WI38 (cell line): ENCODE data around the gene ALKBH7.

Experiments used
- H3K4me3 ChIP-seq: 2 replicates; pipeline ENCODE4 v1.5.1; 2011; ENCODE audit warnings: low read depth, mild to moderate bottlenecking, control low read depth, low read length
- TF ChIP-seq, protein P1 (sequence below): IDR thresholded peaks from 2 replicates; pipeline ENCODE4 v1.5.1; 2012; ENCODE audit warnings: low read depth, mild to moderate bottlenecking, control low read depth, low read length

The ALKBH7 gene

DNA sequence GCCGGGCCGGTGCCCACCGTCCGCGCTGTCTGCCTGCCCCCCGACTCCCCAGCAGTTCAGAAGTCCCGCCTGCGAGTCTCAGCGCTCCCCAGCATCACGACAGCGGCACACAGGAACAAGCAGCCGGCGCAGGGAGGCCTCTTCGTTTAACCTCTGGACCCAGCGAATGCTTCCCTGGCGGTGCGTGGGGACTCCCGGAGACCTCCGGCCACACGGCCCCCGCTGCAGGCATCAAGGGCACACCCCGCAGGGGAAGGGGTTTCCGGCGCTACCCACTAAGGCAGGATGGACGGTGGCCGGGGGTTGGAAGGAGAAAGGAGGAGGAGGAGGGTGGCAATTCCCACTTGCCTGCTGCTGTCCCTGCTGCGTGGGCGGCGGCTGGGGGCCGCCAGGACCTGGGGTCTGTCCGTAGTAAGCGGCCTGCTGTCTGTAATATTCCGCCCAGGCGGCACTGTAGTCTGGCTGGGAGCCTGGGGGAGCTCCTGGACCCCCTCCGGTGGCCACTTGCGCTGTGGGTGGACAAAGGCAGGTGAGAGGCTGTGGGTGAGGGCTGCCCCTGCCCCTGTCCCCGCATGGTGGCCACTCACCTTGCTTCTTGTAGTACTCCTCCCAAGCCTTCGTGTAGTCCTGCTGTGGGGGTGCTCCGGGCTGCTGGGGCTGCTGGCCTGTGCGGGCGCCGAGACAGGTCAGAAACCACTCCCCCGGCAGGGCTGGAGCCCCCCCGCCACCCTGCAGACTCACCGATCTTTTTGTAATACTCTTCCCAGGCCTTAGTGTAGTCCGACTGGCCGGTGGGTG lies 42.4 kb downstream of the ALKBH7 start:
- no peak overlapping the region for H3K4me3 ChIP-seq
- TF ChIP-seq, protein P1, sequence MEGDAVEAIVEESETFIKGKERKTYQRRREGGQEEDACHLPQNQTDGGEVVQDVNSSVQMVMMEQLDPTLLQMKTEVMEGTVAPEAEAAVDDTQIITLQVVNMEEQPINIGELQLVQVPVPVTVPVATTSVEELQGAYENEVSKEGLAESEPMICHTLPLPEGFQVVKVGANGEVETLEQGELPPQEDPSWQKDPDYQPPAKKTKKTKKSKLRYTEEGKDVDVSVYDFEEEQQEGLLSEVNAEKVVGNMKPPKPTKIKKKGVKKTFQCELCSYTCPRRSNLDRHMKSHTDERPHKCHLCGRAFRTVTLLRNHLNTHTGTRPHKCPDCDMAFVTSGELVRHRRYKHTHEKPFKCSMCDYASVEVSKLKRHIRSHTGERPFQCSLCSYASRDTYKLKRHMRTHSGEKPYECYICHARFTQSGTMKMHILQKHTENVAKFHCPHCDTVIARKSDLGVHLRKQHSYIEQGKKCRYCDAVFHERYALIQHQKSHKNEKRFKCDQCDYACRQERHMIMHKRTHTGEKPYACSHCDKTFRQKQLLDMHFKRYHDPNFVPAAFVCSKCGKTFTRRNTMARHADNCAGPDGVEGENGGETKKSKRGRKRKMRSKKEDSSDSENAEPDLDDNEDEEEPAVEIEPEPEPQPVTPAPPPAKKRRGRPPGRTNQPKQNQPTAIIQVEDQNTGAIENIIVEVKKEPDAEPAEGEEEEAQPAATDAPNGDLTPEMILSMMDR, result no peak

DNA sequence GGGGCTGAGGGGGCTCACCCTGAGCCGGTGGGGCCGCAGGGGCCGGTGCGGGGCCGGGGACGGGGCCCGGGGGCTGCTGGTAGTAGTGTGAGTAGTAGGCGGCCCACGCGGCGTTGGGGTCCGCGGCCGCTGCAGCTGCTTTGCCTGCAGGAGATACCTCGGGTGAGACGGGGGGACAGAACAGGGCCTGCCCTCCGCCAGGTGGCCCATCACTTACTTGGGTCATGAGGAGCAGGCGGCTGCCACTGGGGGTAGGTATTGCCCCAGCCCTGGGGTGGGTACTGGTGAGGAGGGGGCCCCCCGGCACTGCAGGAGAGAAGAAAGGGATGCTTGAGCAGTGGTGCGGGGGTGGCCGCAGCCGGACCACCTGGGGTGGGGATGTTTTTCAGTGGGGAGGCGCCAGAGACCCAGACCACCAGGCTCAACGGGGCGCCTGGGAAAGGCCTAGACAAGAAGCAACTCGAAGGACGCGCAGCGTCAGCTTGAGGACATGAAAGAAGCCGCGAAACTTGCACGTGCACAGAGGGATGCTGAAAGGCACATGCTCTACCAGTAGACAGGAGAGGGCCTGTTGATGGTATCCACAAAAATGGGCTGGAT lies 43.1 kb downstream of the ALKBH7 start:
- TF ChIP-seq, protein P1, result no peak

GRCh38 chr19:6416658-6417405 lies 44.2 kb downstream of the ALKBH7 start:
- H3K4me3 ChIP-seq, result no peak overlapping the region
- TF ChIP-seq, protein P1, result no peak

More for the DNA sequence above, 43.1 kb downstream of the ALKBH7 start:
- no peak overlapping the region for H3K4me3 ChIP-seq

DNA sequence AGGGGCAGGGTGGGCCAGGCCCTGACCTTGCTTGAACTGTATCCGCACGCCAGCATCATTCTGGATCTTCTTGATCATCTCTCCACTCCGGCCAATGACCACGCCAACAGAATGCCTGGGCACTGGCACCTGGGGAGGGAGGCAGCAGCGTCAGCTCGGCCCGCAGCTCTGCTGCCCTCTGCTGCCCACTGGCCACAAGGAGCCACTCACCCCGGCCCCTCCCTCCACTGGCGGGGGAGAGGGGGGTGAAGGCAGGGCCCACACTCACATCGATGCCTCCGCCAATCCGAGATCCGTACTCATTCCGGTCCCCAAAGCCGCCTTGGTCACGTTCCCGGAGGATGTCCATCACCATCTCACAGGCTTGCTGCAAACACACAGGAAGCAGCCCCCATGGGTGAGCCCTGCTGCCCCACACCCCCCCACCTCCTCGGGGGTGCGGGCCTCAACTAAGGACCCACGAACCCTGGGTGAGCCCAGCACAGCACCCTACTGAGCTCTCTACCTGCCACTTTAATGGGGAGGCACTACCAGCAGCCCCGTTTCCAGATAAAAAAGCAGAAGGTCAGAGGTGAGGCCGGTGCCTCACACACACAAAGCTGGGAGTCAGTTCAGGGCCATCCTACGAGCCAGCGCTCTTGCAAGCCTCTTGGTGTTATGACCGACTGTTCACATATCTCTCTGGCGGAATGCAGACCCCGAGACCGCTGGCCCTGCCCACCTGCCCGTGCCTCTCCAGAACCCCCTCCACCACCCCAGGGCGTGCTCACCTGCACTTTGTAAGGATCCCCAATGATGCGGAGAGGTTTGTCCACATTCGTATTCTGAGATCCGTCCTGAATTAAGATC lies 45.3 kb downstream of the ALKBH7 start:
- TF ChIP-seq, protein P1, result peak; percentile 25; the same call in 1 of the 2 replicates
- H3K4me3 ChIP-seq, result no peak overlapping the region

- H3K4me3 ChIP-seq, result no peak overlapping the region
- TF ChIP-seq, protein P1, result no peak
Measured at GRCh38 chr19:6418562-6418932, 46.0 kb downstream of the ALKBH7 start.

DNA sequence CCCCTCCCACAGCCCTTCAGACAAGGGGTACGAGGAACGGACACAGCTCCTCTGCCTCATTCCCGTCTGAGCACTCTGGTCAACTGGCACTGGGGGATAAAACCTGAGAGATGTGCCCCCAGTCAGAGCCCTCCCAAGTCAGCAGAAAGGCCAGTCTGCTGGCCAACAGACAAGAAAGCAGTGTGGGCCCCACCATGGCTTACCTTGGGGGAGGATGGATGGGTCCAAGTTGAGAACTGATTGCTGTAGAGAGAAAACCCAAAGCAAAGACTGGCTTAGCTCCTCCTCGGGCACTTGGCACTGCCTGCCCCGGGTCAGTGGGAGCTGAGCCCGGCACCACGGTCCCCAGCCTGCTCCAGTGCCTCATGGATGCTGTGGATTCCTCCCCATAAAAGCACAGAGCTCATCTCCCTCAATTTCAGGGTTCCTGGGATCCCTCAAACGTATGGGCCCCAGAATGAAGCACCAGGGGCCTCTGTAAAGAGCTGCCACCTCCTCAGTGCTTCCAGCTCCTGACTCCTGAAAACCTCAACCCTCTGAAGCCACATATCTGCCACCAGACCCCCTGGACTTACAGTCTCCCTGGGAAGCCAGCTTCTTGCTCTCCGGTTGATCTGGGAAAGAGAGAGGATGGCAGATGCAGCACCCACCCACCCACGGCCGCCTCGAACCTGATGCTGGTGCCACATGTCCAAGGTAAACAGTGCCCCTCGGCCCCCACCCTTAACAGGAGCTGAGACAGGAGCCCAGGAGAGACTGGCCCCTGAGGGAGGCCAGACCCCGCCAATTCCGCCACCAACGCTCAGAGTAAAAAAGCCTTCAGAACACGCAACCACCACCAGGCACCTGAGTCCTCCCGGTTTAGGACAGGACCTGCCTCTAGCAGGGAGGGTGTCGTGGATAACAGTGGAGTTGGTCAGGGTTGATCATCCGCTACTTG lies 48.8 kb downstream of the ALKBH7 start:
- TF ChIP-seq, protein P1, result no peak

More for the DNA sequence above, 48.8 kb downstream of the ALKBH7 start:
- H3K4me3 ChIP-seq, result no peak overlapping the region
